ENCODE results near the gene N4BP3. TPM values are rescaled to one million over a fixed set of nuclear protein-coding genes. Genes with fewer than 3 reads are reported as not detected.

N4BP3 gene
- total and polyA plus RNA-seq, 2 of the 13 experiments (the other 11 are each of a cell fraction or from before 2014, with no cell fraction given), result 0.13 TPM; not detected in 1

DNA sequence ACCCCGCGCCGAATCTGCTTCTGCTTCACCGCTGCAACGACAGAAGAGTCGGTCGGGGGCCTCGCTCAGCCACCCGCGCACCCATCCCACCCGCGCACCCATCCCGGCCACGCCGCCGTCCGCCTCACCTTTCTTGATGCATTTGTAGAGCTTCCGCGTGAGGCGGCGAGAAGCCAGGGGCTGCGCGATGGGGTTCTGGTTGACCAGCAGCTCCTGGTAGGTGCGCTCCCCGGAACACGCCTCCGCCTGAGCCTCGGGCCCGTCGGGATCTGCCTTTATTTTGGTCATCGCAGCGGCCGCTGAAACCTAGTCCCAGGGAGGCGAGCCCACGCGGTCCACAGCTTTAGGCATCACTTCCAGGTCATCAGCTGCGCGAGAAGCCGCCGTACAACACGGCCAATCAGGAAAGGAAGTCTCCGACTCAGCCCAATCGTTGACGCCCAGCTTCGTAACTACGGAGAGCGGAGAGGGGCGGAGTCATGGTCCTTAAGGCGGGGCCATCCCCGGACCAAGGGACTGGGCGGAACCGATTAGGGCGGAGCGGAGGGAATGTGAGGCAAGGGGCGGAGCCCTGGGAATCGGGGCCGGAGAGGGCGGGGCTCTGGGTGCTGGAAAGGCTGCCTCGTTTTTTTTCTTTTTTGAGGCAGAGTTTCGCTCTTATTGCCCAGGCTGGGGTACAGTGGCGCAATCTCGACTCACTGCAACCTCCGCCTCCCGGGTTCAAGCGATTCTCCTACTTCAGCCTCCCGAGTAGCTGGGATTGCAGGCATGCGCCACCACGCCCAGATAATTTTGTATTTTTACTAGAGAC lies 40.4 kb downstream of the N4BP3 start, which contains the start of gene NHP2 (continued):
- TF ChIP-seq, protein P1, sequence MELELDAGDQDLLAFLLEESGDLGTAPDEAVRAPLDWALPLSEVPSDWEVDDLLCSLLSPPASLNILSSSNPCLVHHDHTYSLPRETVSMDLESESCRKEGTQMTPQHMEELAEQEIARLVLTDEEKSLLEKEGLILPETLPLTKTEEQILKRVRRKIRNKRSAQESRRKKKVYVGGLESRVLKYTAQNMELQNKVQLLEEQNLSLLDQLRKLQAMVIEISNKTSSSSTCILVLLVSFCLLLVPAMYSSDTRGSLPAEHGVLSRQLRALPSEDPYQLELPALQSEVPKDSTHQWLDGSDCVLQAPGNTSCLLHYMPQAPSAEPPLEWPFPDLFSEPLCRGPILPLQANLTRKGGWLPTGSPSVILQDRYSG (CRISPR knock-in tag; IDR thresholded peaks at IDR 0.05), result no peak
- no peak for TF ChIP-seq ZNF569 (CRISPR knock-in tag; IDR thresholded peaks at IDR 0.05; ENCODE audit: borderline replicate concordance)
- TF ChIP-seq ZFYVE20 (CRISPR knock-in tag; IDR thresholded peaks at IDR 0.05; ENCODE audit: borderline replicate concordance, low read depth), result no peak
- TF ChIP-seq SP5 (CRISPR knock-in tag; IDR thresholded peaks at IDR 0.05; ENCODE audit: borderline replicate concordance, low read depth), result peak; percentile 78; the same call in 1 of the 2 replicates
- TF ChIP-seq ZNF350 (CRISPR knock-in tag; IDR thresholded peaks at IDR 0.05; ENCODE audit: borderline replicate concordance, low read depth), result peak; percentile 85; the same call in 1 of the 2 replicates
- TF ChIP-seq ZNF121 (CRISPR knock-in tag; IDR thresholded peaks at IDR 0.05), result no peak
- TF ChIP-seq, protein P2, sequence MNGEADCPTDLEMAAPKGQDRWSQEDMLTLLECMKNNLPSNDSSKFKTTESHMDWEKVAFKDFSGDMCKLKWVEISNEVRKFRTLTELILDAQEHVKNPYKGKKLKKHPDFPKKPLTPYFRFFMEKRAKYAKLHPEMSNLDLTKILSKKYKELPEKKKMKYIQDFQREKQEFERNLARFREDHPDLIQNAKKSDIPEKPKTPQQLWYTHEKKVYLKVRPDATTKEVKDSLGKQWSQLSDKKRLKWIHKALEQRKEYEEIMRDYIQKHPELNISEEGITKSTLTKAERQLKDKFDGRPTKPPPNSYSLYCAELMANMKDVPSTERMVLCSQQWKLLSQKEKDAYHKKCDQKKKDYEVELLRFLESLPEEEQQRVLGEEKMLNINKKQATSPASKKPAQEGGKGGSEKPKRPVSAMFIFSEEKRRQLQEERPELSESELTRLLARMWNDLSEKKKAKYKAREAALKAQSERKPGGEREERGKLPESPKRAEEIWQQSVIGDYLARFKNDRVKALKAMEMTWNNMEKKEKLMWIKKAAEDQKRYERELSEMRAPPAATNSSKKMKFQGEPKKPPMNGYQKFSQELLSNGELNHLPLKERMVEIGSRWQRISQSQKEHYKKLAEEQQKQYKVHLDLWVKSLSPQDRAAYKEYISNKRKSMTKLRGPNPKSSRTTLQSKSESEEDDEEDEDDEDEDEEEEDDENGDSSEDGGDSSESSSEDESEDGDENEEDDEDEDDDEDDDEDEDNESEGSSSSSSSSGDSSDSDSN (CRISPR knock-in tag; IDR thresholded peaks at IDR 0.05), result peak; percentile 68
- TF ChIP-seq, protein P3, sequence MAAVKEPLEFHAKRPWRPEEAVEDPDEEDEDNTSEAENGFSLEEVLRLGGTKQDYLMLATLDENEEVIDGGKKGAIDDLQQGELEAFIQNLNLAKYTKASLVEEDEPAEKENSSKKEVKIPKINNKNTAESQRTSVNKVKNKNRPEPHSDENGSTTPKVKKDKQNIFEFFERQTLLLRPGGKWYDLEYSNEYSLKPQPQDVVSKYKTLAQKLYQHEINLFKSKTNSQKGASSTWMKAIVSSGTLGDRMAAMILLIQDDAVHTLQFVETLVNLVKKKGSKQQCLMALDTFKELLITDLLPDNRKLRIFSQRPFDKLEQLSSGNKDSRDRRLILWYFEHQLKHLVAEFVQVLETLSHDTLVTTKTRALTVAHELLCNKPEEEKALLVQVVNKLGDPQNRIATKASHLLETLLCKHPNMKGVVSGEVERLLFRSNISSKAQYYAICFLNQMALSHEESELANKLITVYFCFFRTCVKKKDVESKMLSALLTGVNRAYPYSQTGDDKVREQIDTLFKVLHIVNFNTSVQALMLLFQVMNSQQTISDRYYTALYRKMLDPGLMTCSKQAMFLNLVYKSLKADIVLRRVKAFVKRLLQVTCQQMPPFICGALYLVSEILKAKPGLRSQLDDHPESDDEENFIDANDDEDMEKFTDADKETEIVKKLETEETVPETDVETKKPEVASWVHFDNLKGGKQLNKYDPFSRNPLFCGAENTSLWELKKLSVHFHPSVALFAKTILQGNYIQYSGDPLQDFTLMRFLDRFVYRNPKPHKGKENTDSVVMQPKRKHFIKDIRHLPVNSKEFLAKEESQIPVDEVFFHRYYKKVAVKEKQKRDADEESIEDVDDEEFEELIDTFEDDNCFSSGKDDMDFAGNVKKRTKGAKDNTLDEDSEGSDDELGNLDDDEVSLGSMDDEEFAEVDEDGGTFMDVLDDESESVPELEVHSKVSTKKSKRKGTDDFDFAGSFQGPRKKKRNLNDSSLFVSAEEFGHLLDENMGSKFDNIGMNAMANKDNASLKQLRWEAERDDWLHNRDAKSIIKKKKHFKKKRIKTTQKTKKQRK (IDR thresholded peaks at IDR 0.05; ENCODE audit: low read length), result no peak
- no peak for TF ChIP-seq HNF4A (CRISPR knock-in tag; IDR thresholded peaks at IDR 0.05)
- 0 out of 2 replicates have a peak, but pooled peaks have one; percentile 76 for TF ChIP-seq ZNF83 (CRISPR knock-in tag; IDR thresholded peaks at IDR 0.05; ENCODE audit: borderline replicate concordance)
- TF ChIP-seq ZNF558 (CRISPR knock-in tag; IDR thresholded peaks at IDR 0.05; ENCODE audit: borderline replicate concordance), result 0 out of 2 replicates have a peak, but pooled peaks have one; percentile 64
- TF ChIP-seq GATAD2A (CRISPR knock-in tag; IDR thresholded peaks at IDR 0.05), result no peak; the same call in 1 of the 2 replicates
- TF ChIP-seq SMAD3 (CRISPR knock-in tag; IDR thresholded peaks at IDR 0.05), result no peak
- TF ChIP-seq SRY (CRISPR knock-in tag; IDR thresholded peaks at IDR 0.05), result 0 out of 2 replicates have a peak, but pooled peaks have one; percentile 72
- TF ChIP-seq ZNF550 (CRISPR knock-in tag; IDR thresholded peaks at IDR 0.05; ENCODE audit: borderline replicate concordance), result 0 out of 2 replicates have a peak, but pooled peaks have one; percentile 38
- peak; percentile 55 for TF ChIP-seq AGO1 (IDR thresholded peaks at IDR 0.05; ENCODE audit: low read depth, low read length, poor library complexity, severe bottlenecking)
- TF ChIP-seq ATF7-NPFF (CRISPR knock-in tag; IDR thresholded peaks at IDR 0.05; ENCODE audit: low read depth), result peak; percentile 30; the same call in 1 of the 2 replicates
- TF ChIP-seq CBFB (CRISPR knock-in tag; IDR thresholded peaks at IDR 0.05), result peak; percentile 56; the same call in 1 of the 2 replicates
- TF ChIP-seq CBX5 (CRISPR knock-in tag; IDR thresholded peaks at IDR 0.05; ENCODE audit: borderline replicate concordance), result peak; percentile 34; the same call in 1 of the 2 replicates
- TF ChIP-seq ARHGAP35 (CRISPR knock-in tag; IDR thresholded peaks at IDR 0.05; ENCODE audit: borderline replicate concordance), result no peak
- no peak for TF ChIP-seq ZNF235 (CRISPR knock-in tag; IDR thresholded peaks at IDR 0.05; ENCODE audit: borderline replicate concordance)
- peak; percentile 57; the same call in 1 of the 2 replicates for TF ChIP-seq RNF2 (conservative IDR thresholded peaks at IDR 0.05; ENCODE audit: low read depth)
- TF ChIP-seq ZNF615 (CRISPR knock-in tag; IDR thresholded peaks at IDR 0.05; ENCODE audit: borderline replicate concordance), result no peak
